Cardiac muscle cell (in vitro differentiated cells and primary cell): Measurements from ENCODE around the gene MRPL24. TPM values are rescaled to one million over a fixed set of nuclear protein-coding genes. Genes with fewer than 3 reads are reported as not detected.
A peak's percentile ranks its signal among the peaks of the same experiment; 100 is the strongest.
"Not testable (repeated sequence)": the region's sequence is repeated elsewhere in the genome, so short reads cannot be mapped to it uniquely, and the experiment has no call there.

Experiments used
- DNase-seq, 2 donors: peaks; one replicate each; pipeline versions ENCODE4 v3.0.0 to v3.0.0-alpha.2; 2010 to 2017; ENCODE audit warnings: low read depth in 1 of 2, low spot score in 1 of 2
- H3K27ac ChIP-seq: fragments of 200-600 bp; sonication (generic); 2 replicates; pipeline ENCODE4 v1.5.1; 2016
- H3K27me3 ChIP-seq: fragments of 200-600 bp; sonication (generic); 2 replicates; pipeline ENCODE4 v1.6.0; 2016; ENCODE audit warnings: control low read depth
- H3K36me3 ChIP-seq: fragments of 200-600 bp; sonication (generic); 2 replicates; pipeline ENCODE4 v1.5.1; 2016; ENCODE audit warnings: control low read depth
- H3K4me1 ChIP-seq: fragments of 200-600 bp; sonication (generic); 2 replicates; pipeline ENCODE4 v1.8.1; 2017; ENCODE audit warnings: low read depth, mild to moderate bottlenecking, mixed run types
- H3K4me3 ChIP-seq: fragments of 200-600 bp; sonication (generic); 2 replicates; pipeline ENCODE4 v1.5.1; 2016; ENCODE audit warnings: mild to moderate bottlenecking
- H3K9me3 ChIP-seq: fragments of 200-600 bp; sonication (generic); 2 replicates; pipeline ENCODE4 v1.5.1; 2017; ENCODE audit warnings: low read depth, mild to moderate bottlenecking, control low read depth
- polyA plus RNA-seq: library from polyadenylated mRNA; unstranded; fragments of >200 nt; fragmentation: Nextera tagmentation; extraction: Ambion mirVana; gene quantifications from 2 replicates; pipeline ENCODE4 v1.2.1, GENCODE V29; 2016
- total RNA-seq: library from RNA; depleted of rRNA; stranded (reverse); fragments of >200 nt; gene quantifications from 2 replicates; pipeline ENCODE4 v1.2.3, GENCODE V29; 2016
- TF ChIP-seq, protein P1 (sequence below): IDR thresholded peaks from 2 replicates; pipeline ENCODE4 v1.5.1; 2012; ENCODE audit warnings: low read depth, mild to moderate bottlenecking, low read length

The MRPL24 gene
- total and polyA plus RNA-seq, 2 experiments from 2014 or later = 34.9 to 77.7 TPM

DNA sequence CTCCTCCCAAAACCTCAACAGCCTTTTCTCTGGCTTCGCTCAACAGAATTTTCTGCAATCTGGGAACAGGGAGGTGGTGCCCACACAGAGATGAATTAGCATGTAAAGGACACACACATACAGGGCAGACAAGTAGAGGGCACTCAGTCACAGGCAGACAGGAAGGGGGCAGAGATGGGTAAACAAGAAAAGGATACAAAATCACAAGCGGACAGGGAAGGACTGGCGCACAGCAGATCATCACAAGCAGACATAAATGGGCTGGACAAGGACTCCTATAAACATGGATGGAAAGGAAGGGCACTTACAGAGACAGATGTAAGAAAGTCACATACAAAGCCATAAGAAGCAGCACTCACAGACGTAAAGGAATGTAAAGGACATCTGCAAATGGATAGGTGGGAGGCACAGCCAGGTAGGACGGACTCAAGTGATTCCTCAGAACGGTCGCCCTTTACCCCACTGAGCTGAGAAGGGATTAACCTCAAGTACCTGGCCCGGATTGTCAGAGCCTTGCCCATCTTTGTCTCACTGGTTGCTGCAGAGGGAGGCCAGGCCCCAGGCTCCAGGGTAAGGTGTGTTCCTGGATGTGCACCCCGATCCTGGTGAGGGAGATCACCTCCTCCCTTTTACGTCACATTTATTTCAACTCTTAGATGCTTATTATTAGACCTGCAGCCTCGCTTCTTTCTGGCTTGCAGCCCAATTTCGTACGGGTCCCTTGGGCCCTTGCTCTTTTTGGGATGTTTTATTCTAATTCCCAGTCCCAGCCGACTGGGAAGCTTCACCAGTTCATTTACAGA, 25.6 kb upstream of the MRPL24 start:
- Histone ChIP-seq H3K9me3 (no peaks in the 10 kb centered on the region), H3K27ac (peak overlapping the region; percentile 48), H3K27me3 (no peaks in the 10 kb centered on the region), H3K4me1 (peaks cover 23% of the 10 kb centered on the region), H3K4me3 (peak overlapping the region; percentile 53), H3K36me3 (no peaks in the 10 kb centered on the region)
- no peak for DNase-seq
- TF ChIP-seq, protein P1, sequence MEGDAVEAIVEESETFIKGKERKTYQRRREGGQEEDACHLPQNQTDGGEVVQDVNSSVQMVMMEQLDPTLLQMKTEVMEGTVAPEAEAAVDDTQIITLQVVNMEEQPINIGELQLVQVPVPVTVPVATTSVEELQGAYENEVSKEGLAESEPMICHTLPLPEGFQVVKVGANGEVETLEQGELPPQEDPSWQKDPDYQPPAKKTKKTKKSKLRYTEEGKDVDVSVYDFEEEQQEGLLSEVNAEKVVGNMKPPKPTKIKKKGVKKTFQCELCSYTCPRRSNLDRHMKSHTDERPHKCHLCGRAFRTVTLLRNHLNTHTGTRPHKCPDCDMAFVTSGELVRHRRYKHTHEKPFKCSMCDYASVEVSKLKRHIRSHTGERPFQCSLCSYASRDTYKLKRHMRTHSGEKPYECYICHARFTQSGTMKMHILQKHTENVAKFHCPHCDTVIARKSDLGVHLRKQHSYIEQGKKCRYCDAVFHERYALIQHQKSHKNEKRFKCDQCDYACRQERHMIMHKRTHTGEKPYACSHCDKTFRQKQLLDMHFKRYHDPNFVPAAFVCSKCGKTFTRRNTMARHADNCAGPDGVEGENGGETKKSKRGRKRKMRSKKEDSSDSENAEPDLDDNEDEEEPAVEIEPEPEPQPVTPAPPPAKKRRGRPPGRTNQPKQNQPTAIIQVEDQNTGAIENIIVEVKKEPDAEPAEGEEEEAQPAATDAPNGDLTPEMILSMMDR = no peak

DNA sequence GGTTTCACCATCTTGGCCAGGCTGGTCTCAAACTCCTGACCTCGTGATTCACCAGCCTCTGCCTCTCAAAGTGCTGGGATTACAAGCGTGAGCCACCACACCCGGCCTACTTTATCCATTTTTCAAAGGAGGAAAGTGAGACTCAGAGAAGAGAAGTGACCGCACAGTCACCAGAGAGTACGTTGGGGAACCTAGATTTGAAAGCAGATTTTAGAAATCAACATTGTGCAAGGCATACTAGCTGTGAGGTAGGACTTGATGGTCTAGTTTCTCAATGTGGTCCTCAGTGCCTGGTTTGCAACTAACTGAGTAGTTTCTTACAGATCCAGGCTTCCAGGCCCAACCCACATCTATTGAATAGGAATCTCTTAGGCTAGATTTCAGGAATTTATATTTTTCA, 24.8 kb upstream of the MRPL24 start:
- no peaks in the 10 kb centered on the region for H3K9me3 ChIP-seq
- H3K4me1 ChIP-seq = peaks cover 15% of the 10 kb centered on the region
- H3K27me3 ChIP-seq = no peaks in the 10 kb centered on the region
- DNase-seq = no peak
- TF ChIP-seq, protein P1 = no peak
- H3K4me3 ChIP-seq = peak overlapping the region; percentile 53
- no peaks in the 10 kb centered on the region for H3K36me3 ChIP-seq
- H3K27ac ChIP-seq = peak overlapping the region; percentile 48

DNA sequence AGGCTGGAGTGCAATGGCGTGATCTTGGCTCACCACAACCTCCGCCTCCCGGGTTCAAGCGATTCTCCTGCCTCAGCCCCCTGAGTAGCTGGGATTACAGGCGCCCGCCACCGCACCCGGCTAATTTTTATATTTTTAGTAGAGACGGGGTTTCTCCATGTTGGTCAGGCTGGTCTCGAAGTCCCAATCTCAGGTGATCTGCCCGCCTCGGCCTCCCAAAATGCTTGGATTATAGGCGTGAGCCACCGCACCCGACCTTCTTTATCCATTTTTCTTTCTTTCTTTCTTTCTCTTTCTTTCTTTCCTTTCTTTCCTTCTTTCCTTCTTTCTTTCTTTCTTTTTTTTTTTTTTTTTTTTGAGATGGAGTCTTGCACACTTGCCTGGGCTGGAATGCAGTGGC, 24.2 kb upstream of the MRPL24 start:
- H3K4me3 ChIP-seq, H3K36me3 ChIP-seq, H3K9me3 ChIP-seq, H3K27me3 ChIP-seq, H3K27ac ChIP-seq, DNase-seq: not testable (repeated sequence)
- peaks cover 11% of the 10 kb centered on the region for H3K4me1 ChIP-seq

DNA sequence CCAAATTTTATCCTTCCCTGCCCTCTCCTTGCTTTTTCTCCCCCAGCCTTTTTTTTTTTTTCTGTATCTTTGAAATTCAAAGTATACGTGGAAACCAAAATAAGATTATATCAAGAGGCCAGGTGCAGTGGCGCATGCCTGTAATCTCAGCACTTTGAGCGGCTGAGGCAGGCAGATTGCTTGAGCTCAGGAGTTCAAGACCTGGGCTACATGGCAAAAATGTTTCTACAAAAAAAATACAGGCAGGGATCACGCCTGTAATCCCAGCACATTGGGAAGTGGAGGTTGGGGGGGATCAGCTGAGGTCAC, 19.9 kb upstream of the MRPL24 start:
- TF ChIP-seq, protein P1 = no peak
- Histone ChIP-seq H3K27ac (no peak overlapping the region), H3K27me3 (no peaks in the 10 kb centered on the region)

DNA sequence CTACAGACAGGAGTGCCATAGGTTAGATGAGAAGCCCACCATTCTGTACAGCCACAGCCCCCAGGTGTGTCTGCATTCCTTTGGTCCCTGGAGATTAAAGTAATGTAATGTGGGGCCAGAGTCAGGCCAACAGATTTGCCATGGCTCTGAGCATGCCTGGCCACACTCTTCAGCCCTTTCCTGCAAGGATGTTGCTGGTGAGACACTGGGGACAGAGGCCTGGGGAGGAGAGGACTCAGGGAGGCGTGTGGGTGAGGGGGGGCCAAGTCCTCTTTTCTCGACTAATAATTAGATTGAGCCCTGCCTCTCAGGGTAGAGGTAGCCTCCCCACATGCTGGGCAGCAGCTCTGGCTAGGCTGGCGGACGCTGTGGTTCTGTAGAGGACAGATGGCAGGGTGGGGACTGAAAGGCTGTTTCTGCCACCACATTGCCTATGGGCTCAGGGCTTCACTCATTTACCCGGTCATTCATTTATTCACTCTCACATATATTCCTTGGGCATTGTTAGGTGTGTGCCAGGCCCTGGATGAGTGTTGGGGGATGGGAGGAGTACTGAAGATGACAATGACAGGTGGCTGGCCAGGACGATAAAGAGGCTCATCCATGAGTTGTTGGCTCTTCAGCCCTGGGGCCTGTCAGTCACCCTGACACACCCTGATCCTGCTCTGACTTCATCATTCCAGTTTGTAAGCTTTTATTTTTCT, 19.4 kb upstream of the MRPL24 start:
- DNase-seq = no peak
- H3K36me3 ChIP-seq = no peaks in the 10 kb centered on the region
- no peaks in the 10 kb centered on the region for H3K27me3 ChIP-seq
- no peak overlapping the region for H3K4me3 ChIP-seq
- TF ChIP-seq, protein P1 = no peak
- no peaks in the 10 kb centered on the region for H3K4me1 ChIP-seq
- H3K9me3 ChIP-seq = no peaks in the 10 kb centered on the region
- H3K27ac ChIP-seq = peak overlapping the region; percentile 45

More for the DNA sequence above, 19.9 kb upstream of the MRPL24 start:
- Histone ChIP-seq H3K9me3 (no peaks in the 10 kb centered on the region), H3K4me3 (no peak overlapping the region), H3K4me1 (no peaks in the 10 kb centered on the region), H3K36me3 (no peaks in the 10 kb centered on the region)
- no peak for DNase-seq

DNA sequence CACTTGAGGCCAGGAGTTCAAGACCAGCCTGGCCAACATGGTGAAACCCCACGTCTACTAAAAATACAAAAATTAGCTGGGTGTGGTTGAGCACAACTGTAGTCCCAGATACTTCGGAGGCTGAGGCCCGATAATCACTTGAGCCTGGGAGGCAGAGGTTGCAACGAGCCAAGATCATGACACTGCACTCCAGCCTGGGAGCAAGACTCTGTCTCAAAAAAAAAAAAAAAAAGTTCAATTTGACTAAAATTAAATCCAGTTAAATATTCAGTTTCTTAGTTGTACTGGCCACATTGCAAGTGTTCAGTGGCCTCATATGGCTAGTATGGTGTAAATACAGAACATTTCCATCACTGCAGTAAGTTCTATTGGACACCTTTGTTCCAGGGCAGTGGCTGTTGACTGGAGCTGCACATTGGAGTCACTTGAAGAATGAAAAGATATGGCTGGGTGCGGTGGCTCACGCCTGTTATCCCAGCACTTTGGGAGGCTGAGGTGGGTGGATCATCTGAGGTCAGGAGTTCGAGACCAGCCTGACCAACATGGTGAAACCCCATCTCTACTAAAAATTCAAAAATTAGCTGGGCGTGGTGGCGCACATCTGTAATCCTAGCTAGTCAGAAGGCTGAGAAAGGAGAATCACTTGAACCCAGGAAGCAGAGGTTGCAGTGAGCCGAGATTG, 16.8 kb upstream of the MRPL24 start:
- not testable (repeated sequence) for H3K36me3 ChIP-seq, H3K4me3 ChIP-seq, H3K4me1 ChIP-seq, H3K9me3 ChIP-seq, H3K27me3 ChIP-seq, H3K27ac ChIP-seq, DNase-seq
